Measurements from ENCODE around the gene LRMDA.
A peak's percentile ranks its signal among the peaks of the same experiment; 100 is the strongest.

Gene LRMDA

GRCh38 chr10:75438275-75438674 is 6.9 kb downstream of the LRMDA start:
- no peak for TF ChIP-seq CTCF (IDR thresholded peaks at IDR 0.05; ENCODE audit: control insufficient read depth, extremely low read depth, insufficient read depth)
- no peak for DNase-seq (ENCODE audit: low read depth)
- no peak overlapping the region for H3K4me3 ChIP-seq (ENCODE audit: low read depth, low read length)

- H3K4me3 ChIP-seq (ENCODE audit: low read depth, low read length), result no peak overlapping the region
- TF ChIP-seq CTCF (IDR thresholded peaks at IDR 0.05; ENCODE audit: control insufficient read depth, extremely low read depth, insufficient read depth), result no peak
- no peak for DNase-seq (ENCODE audit: low read depth)
These were observed 8.4 kb downstream of the LRMDA start for GRCh38 chr10:75439811-75440210.

- no peak for DNase-seq (ENCODE audit: low read depth)
- H3K4me3 ChIP-seq (ENCODE audit: low read depth, low read length), result no peak overlapping the region
- no peak for TF ChIP-seq CTCF (IDR thresholded peaks at IDR 0.05; ENCODE audit: control insufficient read depth, extremely low read depth, insufficient read depth)
These were observed 8.9 kb downstream of the LRMDA start for GRCh38 chr10:75440271-75440793.

GRCh38 chr10:75441196-75441595 is 9.8 kb downstream of the LRMDA start:
- no peak for DNase-seq (ENCODE audit: low read depth)
- TF ChIP-seq CTCF (IDR thresholded peaks at IDR 0.05; ENCODE audit: control insufficient read depth, extremely low read depth, insufficient read depth), result no peak
- no peak overlapping the region for H3K4me3 ChIP-seq (ENCODE audit: low read depth, low read length)

GRCh38 chr10:75441682-75442081 is 10.3 kb downstream of the LRMDA start:
- H3K4me3 ChIP-seq (ENCODE audit: low read depth, low read length), result no peak overlapping the region
- no peak for TF ChIP-seq CTCF (IDR thresholded peaks at IDR 0.05; ENCODE audit: control insufficient read depth, extremely low read depth, insufficient read depth)
- DNase-seq (ENCODE audit: low read depth), result no peak

- no peak for TF ChIP-seq CTCF (IDR thresholded peaks at IDR 0.05; ENCODE audit: control insufficient read depth, extremely low read depth, insufficient read depth)
- DNase-seq (ENCODE audit: low read depth), result no peak
These were observed 11.9 kb downstream of the LRMDA start for GRCh38 chr10:75443362-75443761.

GRCh38 chr10:75444781-75445386 is 13.5 kb downstream of the LRMDA start:
- no peak for TF ChIP-seq CTCF (IDR thresholded peaks at IDR 0.05; ENCODE audit: control insufficient read depth, extremely low read depth, insufficient read depth)
- no peak overlapping the region for H3K4me3 ChIP-seq (ENCODE audit: low read depth, low read length)
- peak; percentile 6 for DNase-seq (ENCODE audit: low read depth)

More at GRCh38 chr10:75443362-75443761, 11.9 kb downstream of the LRMDA start:
- no peak overlapping the region for H3K4me3 ChIP-seq (ENCODE audit: low read depth, low read length)

Data from LNCaP clone FGC (cell line).